GM23338 (cell line): ENCODE data around the gene OR4D2. TPM values are rescaled to one million over a fixed set of nuclear protein-coding genes. Genes with fewer than 3 reads are reported as not detected.

ENCODE experiments used
- ATAC-seq: fragments of 200-7000 bp; cut with Tn5 transposase; 3 replicates; pipeline ENCODE4 v1.9.1; 2020
- DNase-seq: peaks from one replicate; pipeline ENCODE4 v3.0.0-alpha.2; 2015; ENCODE audit warnings: low spot score
- H2AFZ ChIP-seq: fragments of 200-600 bp; sonication (generic); 2 replicates; pipeline ENCODE4 v1.8.0; 2016; ENCODE audit warnings: antibody characterized with exemption, mild to moderate bottlenecking, moderate library complexity
- H3F3A ChIP-seq: fragments of 200-600 bp; sonication (generic); replicated peaks from 2 replicates; pipeline ENCODE4 v1.8.0; 2017; ENCODE audit warnings: antibody characterized with exemption, mixed run types, low read depth
- H3K27ac ChIP-seq: fragments of 200-600 bp; sonication (generic); 2 replicates; pipeline ENCODE4 v1.6.1; 2016; ENCODE audit warnings: low read depth
- H3K27me3 ChIP-seq: fragments of 200-600 bp; sonication (generic); 2 replicates; pipeline ENCODE4 v1.8.0; 2016; ENCODE audit warnings: mild to moderate bottlenecking, mixed run types, moderate library complexity; ENCODE audit not compliant: insufficient read depth
- H3K36me3 ChIP-seq: fragments of 200-600 bp; sonication (generic); 2 replicates; pipeline ENCODE4 v1.8.0; 2016; ENCODE audit warnings: mild to moderate bottlenecking; ENCODE audit not compliant: insufficient read depth
- H3K4me1 ChIP-seq: fragments of 200-600 bp; sonication (generic); 2 replicates; pipeline ENCODE4 v1.8.0; 2016; ENCODE audit warnings: mild to moderate bottlenecking, moderate library complexity; ENCODE audit not compliant: insufficient read depth
- H3K4me2 ChIP-seq: fragments of 200-600 bp; sonication (generic); 2 replicates; pipeline ENCODE4 v1.7.1; 2017; ENCODE audit warnings: mixed run types
- H3K4me3 ChIP-seq: fragments of 200-600 bp; sonication (generic); 2 replicates; pipeline ENCODE4 v1.6.1; 2016; ENCODE audit warnings: mixed run types
- H3K79me2 ChIP-seq: fragments of 200-600 bp; sonication (generic); replicated peaks from 2 replicates; pipeline ENCODE4 v1.8.0; 2017; ENCODE audit warnings: mild to moderate bottlenecking; ENCODE audit not compliant: insufficient read depth
- H3K9me2 ChIP-seq: fragments of 200-600 bp; sonication (generic); 2 replicates; pipeline ENCODE4 v1.8.0; 2017; ENCODE audit not compliant: insufficient read depth
- H4K20me1 ChIP-seq: fragments of 200-600 bp; sonication (generic); replicated peaks from 2 replicates; pipeline ENCODE4 v1.8.0; 2017; ENCODE audit warnings: mild to moderate bottlenecking; ENCODE audit not compliant: insufficient read depth
- H3K27ac Mint-ChIP-seq: 2 replicates; pipeline ENCODE4 v1.8.0; 2020; ENCODE audit warnings: inconsistent platforms, mild to moderate bottlenecking, moderate library complexity, mixed read lengths
- H3K27me3 Mint-ChIP-seq: 3 replicates; pipeline ENCODE4 v1.8.0; 2022; ENCODE audit warnings: low read depth, mild to moderate bottlenecking, moderate library complexity, mixed read lengths, inconsistent platforms; ENCODE audit not compliant: insufficient read depth, poor library complexity
- H3K36me3 Mint-ChIP-seq: 3 replicates; pipeline ENCODE4 v1.8.0; 2021; ENCODE audit warnings: low read depth, mild to moderate bottlenecking, inconsistent platforms, moderate library complexity, mixed read lengths
- H3K4me1 Mint-ChIP-seq: 3 replicates; pipeline ENCODE4 v1.8.0; 2020; ENCODE audit warnings: mild to moderate bottlenecking, inconsistent platforms, mixed read lengths
- H3K4me3 Mint-ChIP-seq: 3 replicates; pipeline ENCODE4 v1.8.0; 2021; ENCODE audit warnings: moderate library complexity, mild to moderate bottlenecking, inconsistent platforms, mixed read lengths
- H3K9me3 Mint-ChIP-seq: 3 replicates; pipeline ENCODE4 v1.8.0; 2020; ENCODE audit warnings: moderate library complexity, mild to moderate bottlenecking, inconsistent platforms, mixed read lengths
- CREB1 ChIP-seq: fragments of 250-450 bp; sonication (Bioruptor Pico); IDR thresholded peaks from 2 replicates; pipeline ENCODE4 v1.5.0; 2020; ENCODE audit warnings: low read depth, mild to moderate bottlenecking, moderate library complexity
- CTCF ChIP-seq, 2 experiments: fragments of 200-600 bp in 1 of 2; sonication (generic) in 1 of 2; conservative IDR thresholded peaks; 2 replicates each; pipeline versions ENCODE4 v1.5.1 to v1.6.1; 2016 to 2017; ENCODE audit warnings: antibody characterized with exemption in 2 of 2, low read depth in 2 of 2, mild to moderate bottlenecking in 2 of 2, moderate library complexity in 1 of 2
- ETS1 ChIP-seq: IDR thresholded peaks from 2 replicates; pipeline ENCODE4 v1.6.1; 2016; ENCODE audit warnings: antibody characterized with exemption
- EZH2 ChIP-seq: fragments of 200-600 bp; sonication (generic); IDR thresholded peaks from one replicate; pipeline ENCODE4 v1.8.0; 2017; ENCODE audit warnings: antibody characterized with exemption, mild to moderate bottlenecking, low read depth; ENCODE audit not compliant: unreplicated experiment
- EZH2phosphoT487 ChIP-seq: fragments of 200-600 bp; sonication (generic); IDR thresholded peaks from one replicate; pipeline ENCODE4 v1.8.1; 2018; ENCODE audit warnings: antibody characterized with exemption; ENCODE audit not compliant: unreplicated experiment
- JUNB ChIP-seq: IDR thresholded peaks from one replicate; pipeline ENCODE4 v1.6.1; 2016; ENCODE audit warnings: antibody characterized with exemption; ENCODE audit not compliant: unreplicated experiment
- NANOG ChIP-seq: IDR thresholded peaks from 2 replicates; pipeline ENCODE4 v1.6.1; 2016; ENCODE audit warnings: antibody characterized with exemption, borderline replicate concordance
- POLR2AphosphoS5 ChIP-seq: IDR thresholded peaks from 2 replicates; pipeline ENCODE4 v1.6.1; 2016; ENCODE audit warnings: antibody characterized with exemption, low read depth
- REST ChIP-seq: IDR thresholded peaks from one replicate; pipeline ENCODE4 v1.6.1; 2018; ENCODE audit warnings: antibody characterized with exemption; ENCODE audit not compliant: unreplicated experiment
- STAT1 ChIP-seq: IDR thresholded peaks from one replicate; pipeline ENCODE4 v1.6.1; 2016; ENCODE audit warnings: antibody characterized with exemption; ENCODE audit not compliant: unreplicated experiment
- ZNF114 ChIP-seq: fragments of 250-450 bp; sonication (Bioruptor Pico); IDR thresholded peaks from 2 replicates; pipeline ENCODE4 v1.5.0; 2020; ENCODE audit warnings: mild to moderate bottlenecking, moderate library complexity
- ZNF331 ChIP-seq: fragments of 250-450 bp; sonication (Bioruptor Pico); IDR thresholded peaks from 2 replicates; pipeline ENCODE4 v1.5.0; 2020; ENCODE audit warnings: low read depth, mild to moderate bottlenecking, moderate library complexity
- polyA plus RNA-seq: library from polyadenylated mRNA; unstranded; fragments of >200 nt; fragmentation: Nextera tagmentation; extraction: Ambion mirVana; gene quantifications from 2 replicates; pipeline ENCODE4 v1.2.1, GENCODE V29; 2016
- total RNA-seq: library from RNA; depleted of rRNA; stranded (reverse); fragments of >200 nt; shearing (Covaris generic); gene quantifications from 2 replicates; pipeline ENCODE4 v1.2.3, GENCODE V29; 2014
- TF ChIP-seq, protein P1 (sequence below): fragments of 250-450 bp; sonication (Bioruptor Pico); IDR thresholded peaks from 2 replicates; pipeline ENCODE4 v1.5.0; 2020; ENCODE audit warnings: mild to moderate bottlenecking, moderate library complexity

The OR4D2 gene
- total and polyA plus RNA-seq, 2 experiments from 2014 or later = not detected

- Histone ChIP-seq H2AFZ (no peak overlapping the region), H3K27me3 (no peaks in the 10 kb centered on the region), H3K4me2 (no peak overlapping the region), H3K36me3 (no peaks in the 10 kb centered on the region), H3F3A (no peaks in the 10 kb centered on the region), H3K27ac (no peak overlapping the region), H3K4me3 (no peak overlapping the region), H3K79me2 (no peaks in the 10 kb centered on the region), H3K9me2 (no peaks in the 10 kb centered on the region), H3K4me1 (no peaks in the 10 kb centered on the region), H4K20me1 (peaks cover 3% of the 10 kb centered on the region)
- no peaks in the 10 kb centered on the region for H3K4me1 Mint-ChIP-seq
- no peak for DNase-seq
- peaks cover 4% of the 10 kb centered on the region for H3K27me3 Mint-ChIP-seq
- H3K4me3 Mint-ChIP-seq = no peak overlapping the region
- TF ChIP-seq POLR2AphosphoS5 (no peak), EZH2 (no peak), ETS1 (no peak), CREB1 (CRISPR knock-in tag) (no peak), JUNB (no peak), ZNF331 (CRISPR knock-in tag) (no peak), ZNF114 (CRISPR knock-in tag) (no peak), NANOG (no peak), STAT1 (no peak), CTCF (conservative IDR thresholded peaks at IDR 0.05; ENCODE audit: low read depth in 2 of 2) (no peak), REST (no peak), EZH2phosphoT487 (no peak)
- TF ChIP-seq, protein P1, sequence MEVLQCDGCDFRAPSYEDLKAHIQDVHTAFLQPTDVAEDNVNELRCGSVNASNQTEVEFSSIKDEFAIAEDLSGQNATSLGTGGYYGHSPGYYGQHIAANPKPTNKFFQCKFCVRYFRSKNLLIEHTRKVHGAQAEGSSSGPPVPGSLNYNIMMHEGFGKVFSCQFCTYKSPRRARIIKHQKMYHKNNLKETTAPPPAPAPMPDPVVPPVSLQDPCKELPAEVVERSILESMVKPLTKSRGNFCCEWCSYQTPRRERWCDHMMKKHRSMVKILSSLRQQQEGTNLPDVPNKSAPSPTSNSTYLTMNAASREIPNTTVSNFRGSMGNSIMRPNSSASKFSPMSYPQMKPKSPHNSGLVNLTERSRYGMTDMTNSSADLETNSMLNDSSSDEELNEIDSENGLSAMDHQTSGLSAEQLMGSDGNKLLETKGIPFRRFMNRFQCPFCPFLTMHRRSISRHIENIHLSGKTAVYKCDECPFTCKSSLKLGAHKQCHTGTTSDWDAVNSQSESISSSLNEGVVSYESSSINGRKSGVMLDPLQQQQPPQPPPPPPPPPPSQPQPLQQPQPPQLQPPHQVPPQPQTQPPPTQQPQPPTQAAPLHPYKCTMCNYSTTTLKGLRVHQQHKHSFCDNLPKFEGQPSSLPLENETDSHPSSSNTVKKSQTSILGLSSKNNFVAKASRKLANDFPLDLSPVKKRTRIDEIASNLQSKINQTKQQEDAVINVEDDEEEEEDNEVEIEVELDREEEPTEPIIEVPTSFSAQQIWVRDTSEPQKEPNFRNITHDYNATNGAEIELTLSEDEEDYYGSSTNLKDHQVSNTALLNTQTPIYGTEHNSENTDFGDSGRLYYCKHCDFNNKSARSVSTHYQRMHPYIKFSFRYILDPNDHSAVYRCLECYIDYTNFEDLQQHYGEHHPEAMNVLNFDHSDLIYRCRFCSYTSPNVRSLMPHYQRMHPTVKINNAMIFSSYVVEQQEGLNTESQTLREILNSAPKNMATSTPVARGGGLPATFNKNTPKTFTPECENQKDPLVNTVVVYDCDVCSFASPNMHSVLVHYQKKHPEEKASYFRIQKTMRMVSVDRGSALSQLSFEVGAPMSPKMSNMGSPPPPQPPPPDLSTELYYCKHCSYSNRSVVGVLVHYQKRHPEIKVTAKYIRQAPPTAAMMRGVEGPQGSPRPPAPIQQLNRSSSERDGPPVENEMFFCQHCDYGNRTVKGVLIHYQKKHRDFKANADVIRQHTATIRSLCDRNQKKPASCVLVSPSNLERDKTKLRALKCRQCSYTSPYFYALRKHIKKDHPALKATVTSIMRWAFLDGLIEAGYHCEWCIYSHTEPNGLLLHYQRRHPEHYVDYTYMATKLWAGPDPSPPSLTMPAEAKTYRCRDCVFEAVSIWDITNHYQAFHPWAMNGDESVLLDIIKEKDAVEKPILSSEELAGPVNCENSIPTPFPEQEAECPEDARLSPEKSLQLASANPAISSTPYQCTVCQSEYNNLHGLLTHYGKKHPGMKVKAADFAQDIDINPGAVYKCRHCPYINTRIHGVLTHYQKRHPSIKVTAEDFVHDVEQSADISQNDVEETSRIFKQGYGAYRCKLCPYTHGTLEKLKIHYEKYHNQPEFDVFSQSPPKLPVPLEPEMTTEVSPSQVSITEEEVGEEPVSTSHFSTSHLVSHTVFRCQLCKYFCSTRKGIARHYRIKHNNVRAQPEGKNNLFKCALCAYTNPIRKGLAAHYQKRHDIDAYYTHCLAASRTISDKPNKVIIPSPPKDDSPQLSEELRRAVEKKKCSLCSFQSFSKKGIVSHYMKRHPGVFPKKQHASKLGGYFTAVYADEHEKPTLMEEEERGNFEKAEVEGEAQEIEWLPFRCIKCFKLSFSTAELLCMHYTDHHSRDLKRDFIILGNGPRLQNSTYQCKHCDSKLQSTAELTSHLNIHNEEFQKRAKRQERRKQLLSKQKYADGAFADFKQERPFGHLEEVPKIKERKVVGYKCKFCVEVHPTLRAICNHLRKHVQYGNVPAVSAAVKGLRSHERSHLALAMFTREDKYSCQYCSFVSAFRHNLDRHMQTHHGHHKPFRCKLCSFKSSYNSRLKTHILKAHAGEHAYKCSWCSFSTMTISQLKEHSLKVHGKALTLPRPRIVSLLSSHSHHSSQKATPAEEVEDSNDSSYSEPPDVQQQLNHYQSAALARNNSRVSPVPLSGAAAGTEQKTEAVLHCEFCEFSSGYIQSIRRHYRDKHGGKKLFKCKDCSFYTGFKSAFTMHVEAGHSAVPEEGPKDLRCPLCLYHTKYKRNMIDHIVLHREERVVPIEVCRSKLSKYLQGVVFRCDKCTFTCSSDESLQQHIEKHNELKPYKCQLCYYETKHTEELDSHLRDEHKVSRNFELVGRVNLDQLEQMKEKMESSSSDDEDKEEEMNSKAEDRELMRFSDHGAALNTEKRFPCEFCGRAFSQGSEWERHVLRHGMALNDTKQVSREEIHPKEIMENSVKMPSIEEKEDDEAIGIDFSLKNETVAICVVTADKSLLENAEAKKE = no peak
- no peaks in the 10 kb centered on the region for H3K9me3 Mint-ChIP-seq
- no peak for ATAC-seq
- H3K27ac Mint-ChIP-seq = no peak overlapping the region
- no peaks in the 10 kb centered on the region for H3K36me3 Mint-ChIP-seq
Observed at GRCh38 chr17:58119491-58119890, 47.3 kb upstream of the OR4D2 start.
